HG03064 (cell line): Measurements from ENCODE around the gene TAF3.

Source experiments
- ATAC-seq: cut with Tn5 transposase; IDR thresholded peaks from one replicate; pipeline ENCODE4 v1.9.1; 2021; ENCODE audit warnings: low read depth; ENCODE audit not compliant: unreplicated experiment

TAF3 gene

GRCh38 chr10:7965457-7965856 is 147.2 kb downstream of the TAF3 start:
- no peak for ATAC-seq

DNA sequence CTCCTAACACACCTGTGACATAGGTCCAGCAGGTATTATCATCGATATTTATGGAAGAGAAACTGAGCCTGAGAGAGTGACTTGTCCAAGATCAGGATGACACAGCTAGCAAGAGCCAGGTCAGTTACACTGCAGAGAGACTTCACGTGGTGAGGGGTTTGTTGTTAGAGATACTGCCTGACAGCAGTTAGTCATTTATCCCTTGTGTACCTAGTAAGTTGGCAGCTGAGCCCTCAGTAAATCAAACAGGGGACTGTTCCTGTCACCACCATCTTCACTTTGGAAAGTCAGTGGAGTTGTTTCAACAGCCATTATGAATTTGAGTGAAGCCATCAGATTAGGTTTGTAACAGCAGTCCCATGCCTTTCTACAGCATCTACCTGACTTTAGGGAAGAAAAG is 148.7 kb downstream of the TAF3 start:
- ATAC-seq, result no peak

DNA sequence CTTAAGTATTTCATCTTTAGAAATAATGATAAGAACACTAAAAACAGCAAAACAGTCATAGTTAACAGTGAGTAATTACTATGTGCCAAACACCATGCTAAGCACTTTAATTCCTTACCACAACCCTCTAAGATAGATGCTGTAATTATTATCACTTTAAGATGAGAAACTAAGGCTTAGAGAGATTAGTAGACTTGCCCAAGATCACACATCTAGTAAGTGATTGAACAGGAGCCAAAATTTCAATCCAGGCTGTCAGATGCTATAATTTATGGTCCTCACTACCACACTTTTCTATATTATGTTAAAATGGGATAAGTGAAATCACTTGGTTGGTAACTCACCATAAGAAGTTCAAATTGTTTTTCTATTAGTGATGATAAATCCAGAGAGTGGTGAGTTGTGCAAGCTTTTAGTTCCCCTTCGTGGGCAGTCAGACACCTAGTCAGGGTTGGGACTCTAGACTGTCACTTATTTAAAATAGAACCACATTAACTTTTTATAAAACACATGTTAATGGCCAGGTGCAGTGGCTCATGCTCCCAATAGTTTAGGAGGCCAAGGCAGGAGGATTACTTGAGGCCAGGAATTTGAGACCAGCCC is 150.3 kb downstream of the TAF3 start:
- ATAC-seq, result no peak

DNA sequence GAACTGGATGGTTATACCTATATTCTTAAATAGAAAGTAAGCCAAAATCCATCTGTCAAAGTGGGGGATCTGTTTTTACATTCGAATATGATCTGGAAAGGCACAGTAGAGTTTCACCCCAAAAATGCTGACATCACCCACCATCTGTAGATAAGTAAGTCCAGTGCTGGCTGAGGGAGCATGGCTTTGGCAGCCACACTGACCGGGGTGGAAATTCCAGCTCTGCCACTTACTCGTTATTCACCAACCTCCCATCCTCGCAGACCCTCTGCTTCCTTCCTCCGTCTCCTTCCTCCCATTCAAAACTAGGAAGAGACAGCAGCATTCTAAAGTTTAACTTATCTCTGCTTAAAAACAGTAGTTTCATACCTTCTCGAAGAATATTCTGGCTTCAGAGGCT is 151.3 kb downstream of the TAF3 start:
- no peak for ATAC-seq

DNA sequence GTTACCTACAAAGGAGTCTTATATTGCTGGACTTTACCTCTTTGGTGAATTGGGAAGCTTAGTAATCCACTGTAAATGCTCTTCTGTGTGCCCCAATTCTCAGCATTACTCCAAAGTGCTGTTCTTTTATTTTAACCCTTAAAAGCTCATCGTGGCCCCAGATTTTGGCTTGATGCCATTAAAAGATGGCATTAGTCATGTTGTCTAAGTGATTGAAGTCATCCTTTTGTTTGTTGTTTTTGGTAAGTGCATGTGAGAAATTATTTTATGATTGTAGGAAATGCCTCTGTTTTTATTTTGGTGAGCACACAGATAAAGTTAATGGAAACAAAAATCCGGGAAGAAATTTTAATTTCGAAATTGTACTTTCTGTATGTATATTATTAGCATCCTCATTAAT is 153.6 kb downstream of the TAF3 start:
- ATAC-seq, result no peak

DNA sequence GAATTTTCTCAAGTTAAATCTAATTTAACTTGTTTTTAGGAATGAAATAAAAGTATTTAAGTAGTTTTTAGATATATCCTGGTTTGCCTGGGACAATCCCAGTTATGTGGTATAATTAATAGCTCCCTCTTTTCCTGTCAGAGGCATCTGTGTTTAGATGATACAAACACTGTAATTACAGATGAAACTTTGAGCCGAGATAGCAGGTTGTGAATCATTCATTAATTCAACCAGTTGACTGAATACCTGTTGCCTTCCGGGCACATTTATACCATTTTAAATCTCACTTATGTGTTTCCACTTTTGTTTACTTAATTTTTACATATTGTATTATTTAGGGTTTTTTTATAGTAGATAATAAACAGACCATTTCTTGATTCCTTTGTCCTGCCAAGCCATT is 154.1 kb downstream of the TAF3 start:
- ATAC-seq, result no peak

DNA sequence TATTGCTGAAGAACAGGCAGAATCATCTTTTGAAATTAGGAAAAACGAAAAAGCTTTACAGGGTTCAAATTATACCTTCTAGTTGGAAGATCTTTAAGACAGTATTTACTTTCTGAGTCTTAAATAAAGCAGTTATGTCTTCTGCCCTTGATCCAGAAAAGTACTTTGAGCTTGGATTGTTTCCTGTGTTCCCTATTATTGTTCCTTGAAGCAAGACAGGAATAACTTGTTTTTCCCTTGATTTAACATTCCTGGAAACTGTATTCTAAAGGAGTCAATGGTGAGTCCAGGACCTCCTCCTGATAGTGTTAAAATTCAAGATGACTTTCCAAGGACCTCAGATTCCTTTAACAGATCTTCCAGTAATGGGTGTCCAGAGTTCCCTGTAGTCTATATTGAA is 161.9 kb downstream of the TAF3 start:
- ATAC-seq, result no peak

DNA sequence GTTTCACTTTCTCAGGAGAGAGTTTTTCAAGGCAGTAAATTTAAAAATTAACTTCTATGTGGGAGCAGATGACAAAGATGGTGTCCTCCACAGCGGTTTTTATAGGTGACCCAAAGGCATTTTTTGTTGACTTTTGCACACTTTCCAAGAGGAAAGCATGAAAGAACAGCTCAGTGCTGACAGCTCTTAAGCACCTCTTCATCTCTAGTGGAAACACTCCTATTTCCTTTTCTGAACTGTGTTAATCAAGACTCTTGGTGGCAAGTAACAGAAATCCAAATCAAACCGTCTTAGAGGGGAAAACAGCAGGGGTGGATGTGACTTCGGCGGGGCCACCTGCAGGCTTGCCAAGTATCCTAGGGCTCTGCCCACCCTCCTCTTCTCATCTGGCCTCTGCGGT is 164.4 kb downstream of the TAF3 start:
- no peak for ATAC-seq

DNA sequence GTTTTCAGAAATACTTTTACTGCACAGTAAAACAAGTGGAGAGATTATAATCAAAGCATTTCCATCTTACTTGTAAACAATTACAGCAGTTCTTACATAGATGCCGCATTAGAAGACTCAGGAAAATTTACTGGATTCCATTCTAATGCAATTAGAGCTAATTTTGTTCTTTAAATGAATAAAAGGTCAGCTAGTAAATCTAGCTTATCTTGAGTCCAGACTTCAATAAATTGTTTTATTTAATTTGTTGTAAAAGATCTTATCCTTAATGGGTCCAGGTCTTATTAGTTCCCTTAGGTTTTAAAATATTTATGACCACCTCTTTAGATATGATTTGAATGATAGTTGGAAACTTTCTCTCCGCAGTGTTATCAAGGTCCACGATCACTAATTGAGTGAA is 166.0 kb downstream of the TAF3 start:
- no peak for ATAC-seq

GRCh38 chr10:7984896-7985295 is 166.6 kb downstream of the TAF3 start:
- ATAC-seq, result no peak

GRCh38 chr10:7986851-7987250 is 168.5 kb downstream of the TAF3 start:
- ATAC-seq, result no peak

GRCh38 chr10:7988989-7989388 is 170.7 kb downstream of the TAF3 start:
- no peak for ATAC-seq

- no peak for ATAC-seq
Observed at GRCh38 chr10:7998831-7999230, 180.5 kb downstream of the TAF3 start.

DNA sequence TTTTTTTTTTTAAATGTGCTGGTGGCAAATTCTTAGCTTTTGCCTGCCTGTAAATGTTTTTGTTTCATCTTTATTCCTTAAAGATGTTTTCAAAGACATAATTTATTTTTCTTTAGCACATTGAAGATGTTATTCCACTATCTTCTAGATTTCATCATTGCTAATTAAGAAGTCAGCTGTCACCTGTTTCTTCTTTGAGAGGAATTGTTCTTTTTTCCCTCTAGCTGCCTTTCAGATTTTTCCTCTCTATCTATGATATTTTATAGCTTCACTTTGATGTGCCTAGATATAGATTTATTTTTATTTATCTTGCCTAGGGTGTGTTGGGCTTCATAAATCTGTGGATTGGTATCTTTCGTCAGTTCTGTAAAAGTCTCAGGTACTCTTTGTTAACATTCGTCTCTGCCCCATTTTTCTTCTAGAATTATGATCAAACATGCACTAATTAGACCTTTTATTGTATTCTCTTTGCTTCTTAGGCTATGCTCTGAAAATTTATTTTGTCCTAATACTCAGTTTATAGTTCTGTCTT is 186.2 kb downstream of the TAF3 start:
- no peak for ATAC-seq

GRCh38 chr10:8006274-8006999 is 188.1 kb downstream of the TAF3 start:
- no peak for ATAC-seq

DNA sequence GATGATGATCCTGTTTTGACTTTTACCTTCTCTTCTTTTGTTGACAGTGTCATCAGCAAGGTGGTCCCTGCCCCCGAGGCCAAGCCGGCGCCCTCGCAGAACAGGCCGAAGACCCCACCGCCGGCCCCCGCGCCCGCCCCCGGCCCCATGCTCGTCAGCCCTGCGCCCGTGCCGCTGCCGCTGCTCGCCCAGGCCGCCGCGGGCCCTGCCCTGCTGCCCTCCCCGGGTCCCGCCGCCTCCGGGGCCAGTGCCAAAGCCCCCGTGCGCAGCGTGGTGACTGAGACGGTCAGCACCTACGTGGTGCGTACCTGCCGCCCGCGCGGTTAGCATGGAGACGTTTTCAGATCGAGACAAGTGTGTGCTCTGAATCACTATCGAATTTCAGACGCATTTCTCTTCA is 190.7 kb downstream of the TAF3 start:
- no peak for ATAC-seq

DNA sequence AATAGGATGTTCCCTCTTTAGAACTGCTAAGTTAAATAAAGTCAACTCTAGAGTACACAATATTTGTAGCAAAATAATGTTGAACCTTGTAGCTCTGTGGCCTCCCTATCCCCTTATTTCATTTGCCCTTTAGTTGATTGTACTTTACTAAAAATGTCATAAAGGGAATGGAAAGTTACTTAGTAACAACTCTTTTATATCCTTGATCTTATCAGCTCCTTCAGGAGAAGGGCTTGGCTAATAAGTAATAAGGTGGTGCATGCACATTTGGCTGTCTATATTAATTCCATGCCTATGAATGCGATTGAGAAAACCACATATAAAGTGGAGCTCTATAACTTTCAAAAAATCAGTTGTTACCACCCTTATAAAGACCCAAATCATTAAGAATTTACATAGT is 194.7 kb downstream of the TAF3 start:
- no peak for ATAC-seq

DNA sequence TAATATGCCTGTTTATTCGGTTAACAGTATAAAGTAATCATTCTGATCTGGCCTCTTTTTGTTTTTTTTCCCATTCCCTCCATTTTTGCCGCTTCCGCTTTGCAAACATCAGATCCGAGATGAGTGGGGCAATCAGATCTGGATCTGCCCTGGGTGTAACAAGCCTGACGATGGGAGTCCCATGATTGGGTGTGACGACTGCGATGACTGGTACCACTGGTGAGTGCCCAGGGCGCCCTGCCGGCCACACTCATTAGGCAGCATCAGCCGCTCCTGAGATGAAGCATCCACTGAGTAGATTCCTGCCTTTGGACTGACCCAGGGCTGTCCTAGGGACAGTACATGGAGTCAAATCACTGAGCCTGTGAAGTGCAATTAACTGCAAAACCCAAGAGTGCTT is 195.3 kb downstream of the TAF3 start:
- ATAC-seq, result no peak

DNA sequence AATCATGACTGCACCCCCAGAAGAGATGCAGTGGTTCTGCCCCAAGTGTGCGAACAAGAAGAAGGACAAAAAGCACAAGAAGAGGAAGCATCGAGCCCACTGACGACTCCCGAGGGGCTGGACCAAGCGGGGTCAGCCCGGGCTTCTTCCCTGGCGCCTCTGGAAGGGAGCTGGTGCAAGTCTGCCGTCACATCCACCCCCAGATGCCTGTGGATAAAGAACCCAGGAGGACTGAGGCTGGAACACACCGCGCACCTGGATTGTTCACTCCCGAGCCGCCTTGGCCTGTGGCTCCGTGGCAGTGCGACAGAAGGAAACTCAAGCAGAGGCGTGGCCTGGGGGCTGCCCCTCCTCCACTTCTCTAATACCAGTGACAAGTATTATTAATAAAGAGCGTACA is 196.3 kb downstream of the TAF3 start:
- ATAC-seq, result no peak

DNA sequence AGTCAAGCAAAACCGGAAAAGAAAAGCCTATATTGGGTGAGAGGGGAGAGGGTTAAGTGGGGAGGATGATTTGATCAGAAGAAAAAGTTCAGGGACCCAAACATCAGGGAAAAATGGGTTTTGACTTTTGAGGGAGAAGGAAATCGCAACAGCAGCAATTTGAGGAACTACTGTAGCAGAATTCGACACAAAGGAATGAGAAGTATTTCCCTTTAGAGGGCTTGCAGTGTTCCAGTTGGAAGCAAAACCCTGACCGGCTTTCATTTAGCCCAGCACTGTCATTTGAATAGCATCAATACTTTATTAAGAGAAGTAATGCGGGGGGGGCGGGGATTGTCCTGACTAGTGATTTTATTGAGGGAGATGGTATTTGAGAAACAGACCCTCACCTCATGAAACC is 199.0 kb downstream of the TAF3 start:
- no peak for ATAC-seq

DNA sequence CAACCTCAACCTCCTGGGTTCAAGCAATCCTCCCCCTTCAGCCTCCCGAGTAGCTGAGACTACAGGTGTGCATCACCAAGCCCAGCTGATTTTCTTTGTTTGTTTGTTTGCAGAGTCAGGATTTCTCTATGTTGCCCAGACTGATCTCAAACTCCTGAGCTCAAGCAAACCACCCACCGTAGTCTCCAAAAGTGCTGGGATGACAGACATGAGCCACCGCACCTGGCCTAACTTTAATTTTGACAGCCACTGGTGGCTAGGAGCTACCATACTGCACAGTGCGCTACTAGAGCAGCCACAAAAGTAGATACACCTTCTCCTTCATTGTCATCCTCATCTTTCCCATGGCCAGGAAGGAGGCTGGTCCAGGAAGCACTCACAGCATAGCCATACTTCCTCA is 205.0 kb downstream of the TAF3 start:
- no peak for ATAC-seq

DNA sequence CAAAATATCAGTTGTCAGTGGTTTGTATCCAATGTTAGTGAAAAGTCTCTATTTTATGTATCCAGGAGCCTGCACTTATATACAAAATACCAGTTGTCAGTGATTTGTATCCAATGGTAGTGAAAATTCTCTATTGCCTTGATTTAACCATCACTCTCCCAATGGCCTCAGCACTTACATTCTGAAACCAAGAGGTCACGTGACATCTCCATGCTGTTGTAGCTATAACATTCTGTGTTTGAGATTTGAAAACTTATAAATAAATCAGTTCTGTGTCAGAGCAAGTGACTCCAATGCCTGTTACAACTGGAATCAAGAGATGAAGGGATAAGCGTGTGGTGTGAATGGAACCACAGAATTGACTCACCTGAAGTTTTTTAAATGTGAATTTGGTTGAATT is 205.5 kb downstream of the TAF3 start:
- ATAC-seq, result no peak
